C4-2B (cell line): ENCODE data around the gene DOCK11.
A peak's percentile ranks its signal among the peaks of the same experiment; 100 is the strongest.

Experiments used
- H3K27ac ChIP-seq: fragments of 450-650 bp; 2 replicates; pipeline ENCODE4 v1.5.1; 2017
- ZFX ChIP-seq: fragments of 450-650 bp; IDR thresholded peaks from 2 replicates; pipeline ENCODE4 v1.6.1; 2017
- TF ChIP-seq, protein P1 (sequence below): fragments of 450-650 bp; conservative IDR thresholded peaks from 2 replicates; pipeline ENCODE4 v1.5.1; 2017; ENCODE audit warnings: mild to moderate bottlenecking

Gene DOCK11

DNA sequence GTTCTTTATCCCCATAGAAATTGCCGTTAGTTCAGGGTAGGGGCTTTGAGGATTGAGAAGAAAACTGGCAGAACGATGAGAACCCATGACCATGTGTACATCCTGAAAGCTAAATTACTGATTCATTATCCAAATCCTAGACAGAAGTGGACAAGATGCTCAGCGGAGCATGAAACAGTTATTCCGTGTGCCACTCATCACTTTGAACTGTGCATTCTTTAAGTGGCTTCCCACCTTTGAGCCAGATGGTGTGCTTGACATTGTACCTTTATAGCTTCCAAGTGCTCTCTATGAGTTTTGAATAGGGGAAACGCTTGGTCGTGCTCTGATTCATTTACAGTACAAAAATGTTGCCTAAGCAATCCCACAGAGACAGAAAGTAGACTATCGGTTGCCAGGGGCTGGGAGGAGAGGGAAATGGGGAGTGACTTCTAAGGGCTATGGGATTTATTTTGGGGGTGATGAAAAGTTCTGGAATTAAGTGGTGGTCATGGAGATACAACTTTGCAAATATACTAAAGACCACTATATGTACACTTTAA lies 100.0 kb downstream of the DOCK11 start:
- no peak overlapping the region for H3K27ac ChIP-seq
- TF ChIP-seq, protein P1, sequence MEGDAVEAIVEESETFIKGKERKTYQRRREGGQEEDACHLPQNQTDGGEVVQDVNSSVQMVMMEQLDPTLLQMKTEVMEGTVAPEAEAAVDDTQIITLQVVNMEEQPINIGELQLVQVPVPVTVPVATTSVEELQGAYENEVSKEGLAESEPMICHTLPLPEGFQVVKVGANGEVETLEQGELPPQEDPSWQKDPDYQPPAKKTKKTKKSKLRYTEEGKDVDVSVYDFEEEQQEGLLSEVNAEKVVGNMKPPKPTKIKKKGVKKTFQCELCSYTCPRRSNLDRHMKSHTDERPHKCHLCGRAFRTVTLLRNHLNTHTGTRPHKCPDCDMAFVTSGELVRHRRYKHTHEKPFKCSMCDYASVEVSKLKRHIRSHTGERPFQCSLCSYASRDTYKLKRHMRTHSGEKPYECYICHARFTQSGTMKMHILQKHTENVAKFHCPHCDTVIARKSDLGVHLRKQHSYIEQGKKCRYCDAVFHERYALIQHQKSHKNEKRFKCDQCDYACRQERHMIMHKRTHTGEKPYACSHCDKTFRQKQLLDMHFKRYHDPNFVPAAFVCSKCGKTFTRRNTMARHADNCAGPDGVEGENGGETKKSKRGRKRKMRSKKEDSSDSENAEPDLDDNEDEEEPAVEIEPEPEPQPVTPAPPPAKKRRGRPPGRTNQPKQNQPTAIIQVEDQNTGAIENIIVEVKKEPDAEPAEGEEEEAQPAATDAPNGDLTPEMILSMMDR, result no peak
- TF ChIP-seq ZFX, result no peak

DNA sequence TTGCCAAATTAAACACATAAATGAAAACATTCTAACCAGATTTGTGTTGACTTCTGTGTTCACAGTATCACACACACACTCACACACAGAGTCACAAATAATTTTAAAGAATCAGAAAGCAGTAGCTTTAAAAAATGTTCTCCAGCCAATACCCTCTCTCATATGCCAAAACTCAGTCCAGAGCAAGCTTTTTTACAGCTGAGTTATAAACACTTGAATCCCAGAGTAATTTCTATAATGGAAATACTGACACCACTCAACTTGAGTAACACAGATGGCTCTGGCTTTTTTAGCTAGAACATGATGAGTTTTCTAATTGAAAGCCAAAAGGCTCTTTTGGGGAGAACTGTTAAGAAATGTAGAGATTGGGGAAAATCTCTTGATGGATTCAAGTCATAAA lies 100.8 kb downstream of the DOCK11 start:
- TF ChIP-seq ZFX, result no peak
- TF ChIP-seq, protein P1, result no peak
- H3K27ac ChIP-seq, result no peak overlapping the region

DNA sequence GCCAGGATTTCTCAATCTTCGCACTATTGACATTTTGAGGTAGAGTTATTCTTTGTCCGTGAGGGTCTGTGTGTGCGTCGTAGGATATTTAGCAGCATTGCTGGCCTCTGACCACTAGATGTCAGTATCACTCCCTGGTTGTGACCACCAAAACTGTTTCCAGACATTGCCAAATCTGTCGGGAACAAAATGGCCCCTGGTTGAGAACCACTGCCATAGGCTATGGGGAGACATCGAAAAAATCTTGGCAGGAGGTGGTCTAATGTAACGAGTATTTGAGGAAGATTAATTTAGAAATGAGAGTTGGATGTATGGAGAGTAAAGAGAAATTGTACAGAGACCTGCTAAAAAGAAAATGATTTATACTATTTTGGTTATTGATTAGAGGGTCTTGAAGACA lies 108.4 kb downstream of the DOCK11 start:
- no peak for TF ChIP-seq ZFX
- TF ChIP-seq, protein P1, result peak; percentile 81
- no peak overlapping the region for H3K27ac ChIP-seq

DNA sequence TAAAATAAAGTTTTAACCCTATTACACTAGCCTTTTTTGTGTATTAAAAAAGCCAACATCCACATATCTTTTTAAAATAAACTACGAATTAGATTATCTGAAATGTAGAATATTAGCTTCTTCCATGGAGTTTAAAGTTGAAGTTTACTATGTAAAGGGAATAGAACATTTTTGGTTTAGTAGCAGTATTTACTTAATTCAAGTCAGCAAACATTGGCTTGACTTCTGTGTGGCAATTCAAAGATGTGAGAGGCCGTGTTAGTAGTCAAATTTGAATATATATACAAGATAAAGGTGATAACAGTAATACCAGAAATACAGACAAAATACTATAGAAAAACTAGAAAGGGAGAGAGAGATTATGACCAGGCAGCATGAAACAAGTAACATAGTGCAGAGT lies 116.7 kb downstream of the DOCK11 start:
- TF ChIP-seq, protein P1, result no peak
- TF ChIP-seq ZFX, result no peak
- H3K27ac ChIP-seq, result no peak overlapping the region

DNA sequence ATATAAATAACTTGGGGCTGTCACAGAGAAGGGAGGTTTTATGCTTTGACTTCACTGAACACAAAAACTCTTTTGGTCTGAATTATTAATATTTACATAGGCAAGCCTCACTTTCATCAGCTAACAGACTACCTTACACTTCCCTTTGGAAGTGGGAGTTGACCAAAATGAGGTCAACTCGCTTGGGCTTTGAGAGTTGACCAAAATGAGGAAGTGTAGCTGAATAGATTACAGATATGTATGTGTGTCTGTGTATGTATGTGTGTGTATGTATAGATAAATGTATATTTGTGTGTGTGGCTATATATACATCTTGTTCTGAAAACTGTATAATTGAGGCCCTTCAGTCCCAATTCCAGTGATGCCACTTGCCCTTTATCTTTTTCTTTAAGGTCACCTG lies 118.5 kb downstream of the DOCK11 start:
- H3K27ac ChIP-seq, result no peak overlapping the region
- no peak for TF ChIP-seq ZFX
- TF ChIP-seq, protein P1, result no peak

DNA sequence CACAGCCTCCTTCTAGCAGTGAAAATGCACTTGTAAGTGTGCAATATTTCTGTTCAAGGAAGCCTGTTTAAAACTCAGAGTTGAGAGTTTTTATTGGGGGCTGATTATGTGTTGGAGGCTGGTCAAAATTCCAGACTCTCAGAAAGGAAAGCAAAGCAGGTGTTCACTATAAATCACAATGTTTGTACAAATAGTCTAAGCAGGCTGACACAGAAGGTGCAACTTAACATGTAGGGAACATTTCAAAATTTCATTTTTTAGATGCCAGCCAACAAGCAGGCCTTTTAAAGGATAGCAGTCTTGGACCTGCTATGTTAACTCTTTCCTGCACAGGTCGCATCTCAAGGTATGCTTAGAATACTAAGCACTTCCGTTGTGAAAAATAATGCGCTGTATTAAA lies 119.5 kb downstream of the DOCK11 start:
- no peak for TF ChIP-seq ZFX
- TF ChIP-seq, protein P1, result no peak
- no peak overlapping the region for H3K27ac ChIP-seq

DNA sequence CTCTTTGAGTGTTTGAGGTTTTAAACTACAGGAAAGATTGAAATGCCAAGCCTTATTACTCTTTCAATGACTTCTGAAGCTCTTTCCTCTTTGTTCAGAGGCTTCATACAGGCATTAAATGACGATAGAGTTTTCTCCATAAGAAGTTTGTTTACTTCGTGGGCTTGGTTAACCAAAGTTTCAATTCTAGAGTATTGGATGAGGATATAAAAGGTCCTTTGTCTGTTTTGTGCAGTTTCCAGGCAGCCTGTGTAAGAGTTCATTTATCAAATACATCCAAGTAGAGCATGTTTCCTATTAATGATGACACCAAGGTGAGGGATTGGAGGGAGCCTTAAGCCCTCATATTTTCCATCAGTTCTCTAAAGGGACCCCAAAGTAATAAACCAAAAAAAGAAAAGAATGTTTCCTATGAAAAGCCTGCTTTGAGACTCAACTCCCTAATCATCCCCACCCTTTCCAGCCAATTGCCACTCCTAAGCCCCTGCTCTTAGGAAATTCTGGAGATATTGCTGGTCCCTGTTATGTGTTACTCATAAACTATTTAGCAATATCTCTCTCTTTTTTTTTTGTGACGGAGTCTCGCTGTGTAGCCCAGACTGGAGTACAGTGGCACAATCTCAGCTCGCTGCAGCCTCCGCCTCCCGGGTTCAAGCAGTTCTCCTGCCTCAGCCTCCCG lies 125.6 kb downstream of the DOCK11 start:
- H3K27ac ChIP-seq, result no peak overlapping the region

More for the DNA sequence above, 125.6 kb downstream of the DOCK11 start:
- TF ChIP-seq, protein P1, result no peak
- no peak for TF ChIP-seq ZFX
